Panc1 (cell line): ENCODE data around the gene MAN1A1. TPM values are rescaled to one million over a fixed set of nuclear protein-coding genes. Genes with fewer than 3 reads are reported as not detected.
"Not testable (repeated sequence)": the region's sequence is repeated elsewhere in the genome, so short reads cannot be mapped to it uniquely, and the experiment has no call there.

Experiments
- ATAC-seq: fragments of 200-7000 bp; cut with Tn5 transposase; 2 replicates; pipeline ENCODE4 v1.9.1; 2020; ENCODE audit warnings: mild to moderate bottlenecking, moderate library complexity
- BruUV-seq: library from RNA; stranded (reverse); fragments of 400-500 nt; replicated peaks from 2 replicates; lab custom pipeline; 2021; lab: Mats Ljungman, UMichigan
- CTCF ChIA-PET: fragments of 300-600 bp; sonication (Branson Sonifier 250); formaldehyde crosslinking; loops from one replicate; lab custom pipeline; 2022; ENCODE audit warnings: antibody characterized with exemption; lab: Charles Lee
- POLR2A ChIA-PET: fragments of 300-600 bp; sonication (Branson Sonifier 250); formaldehyde crosslinking; loops from one replicate; lab custom pipeline; 2022; ENCODE audit warnings: antibody characterized with exemption; lab: Charles Lee
- DNase-seq: peaks from one replicate; pipeline ENCODE4 v3.0.0-alpha.2; 2010; ENCODE audit warnings: low read depth, low spot score
- H3K27ac ChIP-seq: 2 replicates; pipeline ENCODE4 v1.5.1; 2011; ENCODE audit warnings: mild to moderate bottlenecking, low read length, inconsistent platforms
- H3K27me3 ChIP-seq: fragments of 200-500 bp; sonication (Bioruptor generic); 2 replicates; pipeline ENCODE4 v1.6.0; 2014; ENCODE audit warnings: low read length, inconsistent platforms; ENCODE audit not compliant: control insufficient read depth, insufficient read depth
- H3K36me3 ChIP-seq: fragments of 200-500 bp; sonication (Bioruptor generic); 2 replicates; pipeline ENCODE4 v1.5.1; 2014; ENCODE audit warnings: inconsistent platforms, mild to moderate bottlenecking, low read length, moderate library complexity; ENCODE audit not compliant: control insufficient read depth, insufficient read depth
- H3K4me1 ChIP-seq: 2 replicates; pipeline ENCODE4 v1.5.1; 2011; ENCODE audit warnings: inconsistent platforms, mild to moderate bottlenecking, low read length, moderate library complexity; ENCODE audit not compliant: control insufficient read depth, insufficient read depth
- H3K4me3 ChIP-seq, 2 experiments: 2 replicates each; pipeline ENCODE4 v1.5.1; 2011 to 2012; ENCODE audit warnings: low read depth in 2 of 2, low read length in 2 of 2, mild to moderate bottlenecking in 2 of 2, inconsistent platforms in 1 of 2, moderate library complexity in 1 of 2
- H3K9me3 ChIP-seq: fragments of 200-500 bp; sonication (Bioruptor generic); 2 replicates; pipeline ENCODE4 v1.5.1; 2014; ENCODE audit warnings: low read depth, mild to moderate bottlenecking, inconsistent platforms, low read length, moderate library complexity; ENCODE audit not compliant: control insufficient read depth, insufficient read depth
- POLR2AphosphoS5 ChIP-seq: IDR thresholded peaks from 2 replicates; pipeline ENCODE4 v1.6.1; 2012; ENCODE audit warnings: mild to moderate bottlenecking, low read depth, low read length, moderate library complexity
- REST ChIP-seq, 2 experiments: IDR thresholded peaks; 2 replicates each; pipeline ENCODE4 v1.6.1; 2011 to 2012; ENCODE audit warnings: low read depth in 2 of 2, control low read depth in 1 of 2, low read length in 1 of 2, mild to moderate bottlenecking in 1 of 2, moderate library complexity in 1 of 2; ENCODE audit not compliant: insufficient read depth in 1 of 2
- SIN3A ChIP-seq: IDR thresholded peaks from 2 replicates; pipeline ENCODE4 v1.6.1; 2012; ENCODE audit warnings: low read depth, mild to moderate bottlenecking, low read length, moderate library complexity, borderline replicate concordance; ENCODE audit not compliant: insufficient read depth
- TCF7L2 ChIP-seq: IDR thresholded peaks from 2 replicates; pipeline ENCODE4 v1.6.1; 2011; ENCODE audit warnings: mild to moderate bottlenecking, low read depth, low read length, inconsistent platforms
- in situ Hi-C: cut with HindIII; loops from 2 replicates; pipeline ENCODE4 v1.10.0; 2016; ENCODE audit warnings: low sequenced_read_pairs, low pct_unique_long_range_greater_than_20kb
- intact Hi-C: fragments of 100-400 bp; cut with micrococcal nuclease; formaldehyde crosslinking; loops from one replicate; pipeline ENCODE4 v1.10.0; 2022; ENCODE audit not compliant: unreplicated experiment
- total RNA-seq: library from RNA; stranded (reverse); gene quantifications from one replicate; pipeline ENCODE4 v1.2.1, GENCODE V29; 2021; ENCODE audit not compliant: unreplicated experiment
- TF ChIP-seq, protein P1 (sequence below): fragments of 450-650 bp; IDR thresholded peaks from 2 replicates; pipeline ENCODE4 v1.5.1; 2017; ENCODE audit warnings: mild to moderate bottlenecking

The MAN1A1 gene
- total RNA-seq, 1 experiment from 2014 or later: 3.2 TPM

DNA sequence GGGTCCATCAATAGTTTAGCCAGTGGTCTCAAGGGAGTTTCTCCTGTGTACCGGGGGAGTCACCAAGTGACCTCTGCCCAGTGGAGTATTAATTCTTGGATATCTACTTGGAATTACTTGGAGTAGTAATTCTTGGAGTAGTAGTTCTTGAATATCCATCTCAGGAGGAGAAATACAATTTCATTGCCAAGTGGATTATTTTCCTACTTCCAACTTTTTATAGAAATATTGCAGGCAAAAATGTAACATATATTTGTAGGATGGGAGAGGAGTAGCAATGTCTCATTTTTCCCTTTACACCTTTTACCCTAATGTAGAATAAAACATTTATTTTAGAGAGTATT lies 179.5 kb downstream of the MAN1A1 start:
- intact Hi-C loops: no loop called here
- H3K27ac ChIP-seq: no peak overlapping the region
- CTCF ChIA-PET: no interaction called here

DNA sequence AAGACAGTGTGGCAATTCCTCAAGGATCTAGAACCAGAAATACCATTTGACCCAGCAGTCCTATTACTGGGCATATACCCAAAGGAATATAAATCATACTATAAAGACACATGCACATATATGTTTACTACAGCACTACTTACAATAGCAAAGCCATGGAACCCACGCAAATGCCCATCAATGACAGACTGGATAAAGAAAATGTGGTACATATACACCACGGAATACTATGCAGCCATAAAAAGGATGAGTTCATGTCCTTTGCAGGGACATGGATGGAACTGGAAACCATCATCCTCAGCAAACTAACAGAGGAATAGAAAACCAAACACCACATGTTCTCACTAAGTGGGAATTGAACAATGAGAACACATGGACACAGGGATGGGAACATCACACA lies 180.2 kb downstream of the MAN1A1 start:
- DNase-seq, POLR2A ChIA-PET, H3K27ac ChIP-seq, BruUV-seq, H3K4me1 ChIP-seq, in situ Hi-C loops, CTCF ChIA-PET, H3K36me3 ChIP-seq, H3K9me3 ChIP-seq, ATAC-seq, intact Hi-C loops, H3K4me3 ChIP-seq, H3K27me3 ChIP-seq: not testable (repeated sequence)

More for the DNA sequence above, 179.5 kb downstream of the MAN1A1 start:
- Histone ChIP-seq H3K36me3 (no peaks in the 10 kb centered on the region), H3K27me3 (peaks cover 6% of the 10 kb centered on the region; the same call in 1 of the 2 replicates), H3K4me3 (no peak overlapping the region), H3K4me1 (no peaks in the 10 kb centered on the region), H3K9me3 (no peaks in the 10 kb centered on the region)
- POLR2A ChIA-PET: no interaction called here
- no TSS peak for BruUV-seq
- in situ Hi-C loops: no loop called here
- DNase-seq: no peak
- no peak for ATAC-seq
- TF ChIP-seq POLR2AphosphoS5: no peak
- no peak for TF ChIP-seq TCF7L2
- TF ChIP-seq REST (IDR thresholded peaks at IDR 0.05; ENCODE audit: insufficient read depth in 1 of 2, low read depth in 2 of 2, low read length in 1 of 2): no peak
- no peak for TF ChIP-seq SIN3A
- TF ChIP-seq, protein P1, sequence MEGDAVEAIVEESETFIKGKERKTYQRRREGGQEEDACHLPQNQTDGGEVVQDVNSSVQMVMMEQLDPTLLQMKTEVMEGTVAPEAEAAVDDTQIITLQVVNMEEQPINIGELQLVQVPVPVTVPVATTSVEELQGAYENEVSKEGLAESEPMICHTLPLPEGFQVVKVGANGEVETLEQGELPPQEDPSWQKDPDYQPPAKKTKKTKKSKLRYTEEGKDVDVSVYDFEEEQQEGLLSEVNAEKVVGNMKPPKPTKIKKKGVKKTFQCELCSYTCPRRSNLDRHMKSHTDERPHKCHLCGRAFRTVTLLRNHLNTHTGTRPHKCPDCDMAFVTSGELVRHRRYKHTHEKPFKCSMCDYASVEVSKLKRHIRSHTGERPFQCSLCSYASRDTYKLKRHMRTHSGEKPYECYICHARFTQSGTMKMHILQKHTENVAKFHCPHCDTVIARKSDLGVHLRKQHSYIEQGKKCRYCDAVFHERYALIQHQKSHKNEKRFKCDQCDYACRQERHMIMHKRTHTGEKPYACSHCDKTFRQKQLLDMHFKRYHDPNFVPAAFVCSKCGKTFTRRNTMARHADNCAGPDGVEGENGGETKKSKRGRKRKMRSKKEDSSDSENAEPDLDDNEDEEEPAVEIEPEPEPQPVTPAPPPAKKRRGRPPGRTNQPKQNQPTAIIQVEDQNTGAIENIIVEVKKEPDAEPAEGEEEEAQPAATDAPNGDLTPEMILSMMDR: no peak

GRCh38 chr6:119166024-119166784 lies 183.4 kb downstream of the MAN1A1 start:
- intact Hi-C loops: no loop called here
- H3K36me3 ChIP-seq: no peaks in the 10 kb centered on the region
- no TSS peak for BruUV-seq

More at GRCh38 chr6:119166024-119166784, 183.4 kb downstream of the MAN1A1 start:
- no peak overlapping the region for H3K27ac ChIP-seq
- TF ChIP-seq, protein P1: no peak
- no peak for TF ChIP-seq POLR2AphosphoS5
- no peak for TF ChIP-seq REST (IDR thresholded peaks at IDR 0.05; ENCODE audit: insufficient read depth in 1 of 2, low read depth in 2 of 2, low read length in 1 of 2)
- ChIA-PET CTCF (no interaction called here), POLR2A (no interaction called here)
- DNase-seq: no peak
- H3K4me3 ChIP-seq: no peak overlapping the region
- no peaks in the 10 kb centered on the region for H3K4me1 ChIP-seq
- H3K27me3 ChIP-seq: peaks cover 8% of the 10 kb centered on the region
- H3K9me3 ChIP-seq: no peaks in the 10 kb centered on the region
- in situ Hi-C loops: no loop called here
- no peak for ATAC-seq
